MCF 10A (cell line): ENCODE measurements around the gene CST7. TPM values are rescaled to one million over a fixed set of nuclear protein-coding genes. Genes with fewer than 3 reads are reported as not detected.

Source experiments
- BruUV-seq: library from RNA; stranded (reverse); fragments of 400-500 nt; replicated peaks from 2 replicates; lab custom pipeline; 2021; lab: Mats Ljungman, UMichigan
- CTCF ChIA-PET: fragments of 300-600 bp; sonication (Branson Sonifier 250); formaldehyde crosslinking; extraction: SDS; loops from one replicate; lab custom pipeline; 2021; ENCODE audit warnings: antibody characterized with exemption, inconsistent platforms; lab: Yijun Ruan, JAX
- POLR2A ChIA-PET: fragments of 300-600, 350-650 bp; sonication (Branson Sonifier 250); formaldehyde crosslinking; extraction: SDS; loops from one replicate; lab custom pipeline; 2020; ENCODE audit warnings: antibody characterized with exemption, inconsistent platforms; lab: Yijun Ruan, JAX
- DNase-seq: peaks from one replicate; pipeline ENCODE4 v3.0.0-alpha.2; 2018; ENCODE audit not compliant: unreplicated experiment
- H3K27ac Mint-ChIP-seq: one replicate; pipeline ENCODE4 v1.8.0; 2022; ENCODE audit warnings: mild to moderate bottlenecking, low read depth, mixed read lengths; ENCODE audit not compliant: unreplicated experiment
- H3K27me3 Mint-ChIP-seq: one replicate; pipeline ENCODE4 v1.8.0; 2022; ENCODE audit warnings: mixed read lengths; ENCODE audit not compliant: insufficient read depth, unreplicated experiment
- H3K36me3 Mint-ChIP-seq: one replicate; pipeline ENCODE4 v1.8.0; 2022; ENCODE audit warnings: mild to moderate bottlenecking, moderate library complexity, mixed read lengths; ENCODE audit not compliant: insufficient read depth, unreplicated experiment
- H3K4me1 Mint-ChIP-seq: one replicate; pipeline ENCODE4 v1.8.0; 2022; ENCODE audit warnings: mixed read lengths; ENCODE audit not compliant: insufficient read depth, unreplicated experiment
- H3K4me3 Mint-ChIP-seq: one replicate; pipeline ENCODE4 v1.8.0; 2022; ENCODE audit warnings: mild to moderate bottlenecking, moderate library complexity, mixed read lengths; ENCODE audit not compliant: unreplicated experiment
- H3K9me3 Mint-ChIP-seq: one replicate; pipeline ENCODE4 v1.8.0; 2022; ENCODE audit warnings: mixed read lengths; ENCODE audit not compliant: unreplicated experiment
- CTCF ChIP-seq: fragments of 200-600 bp; IDR thresholded peaks from one replicate; pipeline ENCODE4 v1.8.0; 2022; ENCODE audit warnings: antibody characterized with exemption, mild to moderate bottlenecking; ENCODE audit not compliant: unreplicated experiment
- intact Hi-C: fragments of 100-400 bp; cut with micrococcal nuclease; formaldehyde crosslinking; loops from 2 replicates; pipeline ENCODE4 v1.14.1; 2022
- total RNA-seq: library from RNA; stranded (reverse); gene quantifications from 2 replicates; pipeline ENCODE4 v1.2.3, GENCODE V29; 2022

Gene CST7
- total RNA-seq, 1 experiment from 2014 or later: not detected

DNA sequence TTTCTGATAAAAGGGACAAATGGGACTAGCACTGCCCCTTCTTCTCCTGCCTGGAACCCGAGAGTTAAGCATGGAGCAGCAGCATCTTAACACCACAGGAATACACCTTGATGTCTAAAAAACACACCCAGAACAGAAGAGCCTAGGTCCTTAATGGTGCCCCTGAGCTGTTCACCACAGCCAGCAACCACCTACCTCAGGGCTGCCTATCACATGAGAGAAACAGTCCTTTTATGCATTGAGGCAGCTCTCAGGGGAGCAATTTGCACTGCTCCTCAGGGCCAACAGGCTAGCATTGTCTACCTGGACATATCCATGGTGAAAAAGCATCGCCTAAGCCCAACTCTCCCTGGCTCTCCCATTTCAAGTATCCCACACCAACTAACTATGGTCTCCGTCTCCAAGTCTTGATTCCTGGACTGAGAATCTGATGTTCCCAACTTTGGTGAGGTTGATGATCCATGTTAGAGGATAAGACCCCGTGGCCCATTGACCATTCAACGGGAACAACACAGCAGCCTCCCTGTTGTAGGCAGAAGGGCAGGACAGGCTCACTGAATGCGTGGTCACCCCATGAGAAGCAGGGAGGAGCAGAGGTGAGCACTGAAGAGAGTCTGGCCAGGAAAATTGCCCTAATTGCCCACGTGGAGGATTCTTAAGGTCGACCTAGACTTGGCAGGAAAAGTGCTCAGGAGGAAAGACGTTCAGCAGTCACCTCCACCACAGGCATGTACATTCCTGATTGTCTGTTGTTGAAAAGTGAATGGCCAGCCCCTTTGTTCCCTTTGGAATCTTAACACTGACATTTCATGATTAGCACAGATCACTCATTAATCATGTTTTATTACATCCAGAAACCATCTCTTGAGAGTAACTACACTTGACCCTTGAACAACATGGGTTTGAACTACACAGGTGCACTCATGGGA is 47.6 kb downstream of the CST7 start:
- intact Hi-C loops: no loop called here
- Mint-ChIP-seq H3K9me3 (no peaks in the 10 kb centered on the region), H3K36me3 (peaks cover 20% of the 10 kb centered on the region), H3K4me3 (no peak overlapping the region), H3K27ac (no peak overlapping the region), H3K4me1 (peaks cover 58% of the 10 kb centered on the region), H3K27me3 (peaks cover 12% of the 10 kb centered on the region)
- BruUV-seq: no TSS peak
- POLR2A ChIA-PET: interaction anchor here (0.6 to 7.5 kb wide), 12 partner anchors 12 to 403 kb away, joined by 3 to 152 read pairs (median 7); partner anchors contain the start of genes ENTPD6 and PYGB
- no peak for DNase-seq
- CTCF ChIA-PET: interaction anchor here (1.0 to 8.7 kb wide), 25 partner anchors 13 to 545 kb away, joined by 3 to 500 read pairs (median 6); partner anchors contain the start of gene ACSS1
- no peak for TF ChIP-seq CTCF

GRCh38 chr20:24998121-24998520 is 49.1 kb downstream of the CST7 start:
- peaks cover 56% of the 10 kb centered on the region for H3K4me1 Mint-ChIP-seq
- H3K27me3 Mint-ChIP-seq: peaks cover 12% of the 10 kb centered on the region
- H3K4me3 Mint-ChIP-seq: no peak overlapping the region
- no peak overlapping the region for H3K27ac Mint-ChIP-seq
- intact Hi-C loops: no loop called here
- POLR2A ChIA-PET: interaction anchor here (0.6 to 4.3 kb wide), 15 partner anchors 11 to 1633 kb away, joined by 3 to 24 read pairs (median 5); partner anchors contain the start of gene ENTPD6
- peaks cover 14% of the 10 kb centered on the region for H3K36me3 Mint-ChIP-seq
- no peak for DNase-seq
- no TSS peak for BruUV-seq
- CTCF ChIA-PET: interaction anchor here (0.8 to 8.7 kb wide), 10 partner anchors 18 to 543 kb away, joined by 3 to 500 read pairs (median 4); partner anchors contain the start of gene ACSS1
- no peak for TF ChIP-seq CTCF
- peaks cover 6% of the 10 kb centered on the region for H3K9me3 Mint-ChIP-seq

- peaks cover 49% of the 10 kb centered on the region for H3K4me1 Mint-ChIP-seq
- peaks cover 12% of the 10 kb centered on the region for H3K27me3 Mint-ChIP-seq
- intact Hi-C loops: no loop called here
- TF ChIP-seq CTCF: no peak
- no peak overlapping the region for H3K27ac Mint-ChIP-seq
- peaks cover 8% of the 10 kb centered on the region for H3K9me3 Mint-ChIP-seq
- no TSS peak for BruUV-seq
- H3K36me3 Mint-ChIP-seq: peaks cover 14% of the 10 kb centered on the region
- no peak for DNase-seq
- CTCF ChIA-PET: interaction anchor here (0.6 to 8.7 kb wide), 12 partner anchors 18 to 459 kb away, joined by 3 to 500 read pairs (median 4); partner anchors contain the start of gene ACSS1
- H3K4me3 Mint-ChIP-seq: no peak overlapping the region
- POLR2A ChIA-PET: interaction anchor here (0.6 to 4.3 kb wide), 13 partner anchors 10 to 1634 kb away, joined by 3 to 24 read pairs (median 5); no protein-coding TSS in a partner anchor
Measured at GRCh38 chr20:24998631-24999445, 49.8 kb downstream of the CST7 start.
